Activated CD8-positive, alpha-beta T cell treated with anti-CD3 and anti-CD28 coated beads for 36 hours (primary cell): ENCODE measurements around the gene KRT7. TPM values are rescaled to one million over a fixed set of nuclear protein-coding genes. Genes with fewer than 3 reads are reported as not detected.

Experiments used
- ATAC-seq: fragments of 200-7000 bp; cut with Tn5 transposase; one replicate; pipeline ENCODE4 v1.10.0; 2021; ENCODE audit warnings: mild to moderate bottlenecking, moderate library complexity
- CTCF ChIA-PET: fragments of 350-600 bp; sonication (Branson Sonifier 250); formaldehyde crosslinking; loops from one replicate; lab custom pipeline; 2021; ENCODE audit warnings: antibody characterized with exemption; lab: Charles Lee
- POLR2A ChIA-PET: fragments of 350-600 bp; sonication (Branson Sonifier 250); formaldehyde crosslinking; loops from one replicate; lab custom pipeline; 2021; ENCODE audit warnings: antibody characterized with exemption; lab: Charles Lee
- DNase-seq: peaks from one replicate; pipeline ENCODE4 v3.0.0-alpha.2; 2020
- H3K27ac Mint-ChIP-seq: one replicate; pipeline ENCODE4 v1.8.0; 2021; ENCODE audit warnings: mild to moderate bottlenecking, mixed read lengths
- H3K27me3 Mint-ChIP-seq: one replicate; pipeline ENCODE4 v1.8.0; 2021; ENCODE audit warnings: mixed read lengths
- H3K36me3 Mint-ChIP-seq: one replicate; pipeline ENCODE4 v1.8.0; 2021; ENCODE audit warnings: low read depth, mixed read lengths
- H3K4me1 Mint-ChIP-seq: one replicate; pipeline ENCODE4 v1.8.0; 2021; ENCODE audit warnings: low read depth, mixed read lengths
- H3K4me3 Mint-ChIP-seq: one replicate; pipeline ENCODE4 v1.8.0; 2021; ENCODE audit warnings: mild to moderate bottlenecking, moderate library complexity, mixed read lengths
- H3K9me3 Mint-ChIP-seq: one replicate; pipeline ENCODE4 v1.8.0; 2021; ENCODE audit warnings: mixed read lengths
- intact Hi-C: fragments of 100-400 bp; cut with micrococcal nuclease; formaldehyde crosslinking; loops from one replicate; pipeline ENCODE4 v1.10.0; 2022
- total RNA-seq, 2 experiments: library from RNA; stranded (reverse); gene quantifications; one replicate each; pipeline ENCODE4 v1.2.3, GENCODE V29; 2021
- TF ChIP-seq, protein P1 (sequence below): fragments of 200-600 bp; IDR thresholded peaks from one replicate; pipeline ENCODE4 v1.8.0; 2022; ENCODE audit warnings: antibody characterized with exemption, mild to moderate bottlenecking

Gene KRT7
- total RNA-seq, 2 experiments from 2014 or later = 2.1 to 3.1 TPM

DNA sequence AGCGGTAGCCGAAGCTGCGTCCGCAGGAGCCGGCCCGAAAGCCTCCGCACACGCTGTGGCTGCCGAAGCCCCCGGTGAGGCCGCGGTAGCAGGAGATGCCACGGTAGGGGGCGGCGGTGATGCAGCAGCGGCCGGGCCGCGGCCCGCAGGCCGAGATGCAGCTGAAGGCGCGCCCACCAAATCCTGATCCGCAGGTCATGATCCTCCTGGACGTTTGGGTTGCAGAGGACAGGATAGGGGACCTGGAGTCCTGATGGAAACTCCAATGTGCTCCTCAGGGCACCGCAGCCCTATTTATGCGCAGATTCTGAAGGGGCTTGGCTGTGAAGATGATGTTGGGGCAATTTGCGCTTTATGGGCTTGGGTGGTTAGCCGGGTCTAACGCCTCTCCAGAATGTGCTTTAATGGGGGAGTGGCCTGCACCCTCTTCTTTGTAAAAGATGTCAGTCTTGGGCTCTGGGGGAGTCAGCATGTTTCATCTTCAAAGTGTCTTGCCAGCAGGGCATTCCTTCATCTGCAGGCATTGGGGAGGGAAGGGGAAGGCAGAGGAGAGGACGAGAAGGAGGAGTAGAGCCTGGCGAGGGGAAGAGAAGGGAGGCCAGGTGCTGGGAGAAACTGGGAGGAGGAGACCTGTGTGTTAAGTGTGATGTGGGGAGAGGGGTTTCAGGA is 58.4 kb downstream of the KRT7 start, which contains the start of gene KRT81:
KRT81 (minus strand) TSS at position 268 of the 669 bp plus-strand sequence; CDS start at position 199, 69 bp downstream.
- ATAC-seq (no peak), DNase-seq (no peak)
- peaks cover 18% of the 10 kb centered on the region for H3K27me3 Mint-ChIP-seq
- H3K4me3 Mint-ChIP-seq = no peak within 1 kb of the TSS
- no peak within 1 kb of the TSS for H3K27ac Mint-ChIP-seq
- ChIA-PET POLR2A (no interaction called here), CTCF (interaction anchor here (5.0 kb wide), 1 partner anchor 12 kb away, joined by 32 read pairs; no protein-coding TSS in a partner anchor)
- no peaks in the 10 kb centered on the region for H3K36me3 Mint-ChIP-seq
- TF ChIP-seq, protein P1, sequence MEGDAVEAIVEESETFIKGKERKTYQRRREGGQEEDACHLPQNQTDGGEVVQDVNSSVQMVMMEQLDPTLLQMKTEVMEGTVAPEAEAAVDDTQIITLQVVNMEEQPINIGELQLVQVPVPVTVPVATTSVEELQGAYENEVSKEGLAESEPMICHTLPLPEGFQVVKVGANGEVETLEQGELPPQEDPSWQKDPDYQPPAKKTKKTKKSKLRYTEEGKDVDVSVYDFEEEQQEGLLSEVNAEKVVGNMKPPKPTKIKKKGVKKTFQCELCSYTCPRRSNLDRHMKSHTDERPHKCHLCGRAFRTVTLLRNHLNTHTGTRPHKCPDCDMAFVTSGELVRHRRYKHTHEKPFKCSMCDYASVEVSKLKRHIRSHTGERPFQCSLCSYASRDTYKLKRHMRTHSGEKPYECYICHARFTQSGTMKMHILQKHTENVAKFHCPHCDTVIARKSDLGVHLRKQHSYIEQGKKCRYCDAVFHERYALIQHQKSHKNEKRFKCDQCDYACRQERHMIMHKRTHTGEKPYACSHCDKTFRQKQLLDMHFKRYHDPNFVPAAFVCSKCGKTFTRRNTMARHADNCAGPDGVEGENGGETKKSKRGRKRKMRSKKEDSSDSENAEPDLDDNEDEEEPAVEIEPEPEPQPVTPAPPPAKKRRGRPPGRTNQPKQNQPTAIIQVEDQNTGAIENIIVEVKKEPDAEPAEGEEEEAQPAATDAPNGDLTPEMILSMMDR = no peak
- intact Hi-C loops = no loop called here
- no peaks in the 10 kb centered on the region for H3K9me3 Mint-ChIP-seq
- peaks cover 8% of the 10 kb centered on the region for H3K4me1 Mint-ChIP-seq

DNA sequence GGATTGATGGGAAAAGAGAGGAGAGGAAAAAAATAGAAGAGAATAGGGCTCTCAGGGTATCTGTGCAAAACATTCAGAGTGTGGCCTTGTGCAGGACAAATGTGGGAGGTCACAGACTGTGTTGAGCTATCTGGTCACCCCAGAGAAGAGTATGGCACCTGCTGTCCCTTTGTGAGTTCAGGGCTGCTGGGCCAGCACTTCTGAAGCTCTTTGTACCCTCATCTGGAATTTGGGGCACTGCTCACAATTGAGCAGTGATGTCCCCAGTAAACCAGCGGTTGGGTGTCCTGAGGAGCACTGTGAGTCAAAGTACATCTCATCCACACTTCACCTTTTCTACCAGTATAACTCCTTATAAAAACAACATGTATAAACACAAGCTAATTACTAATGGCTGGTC is 60.9 kb downstream of the KRT7 start:
- CTCF ChIA-PET = interaction anchor here (1.0 to 5.0 kb wide), 4 partner anchors 10 to 268 kb away, joined by 3 to 32 read pairs (median 4); no protein-coding TSS in a partner anchor
- POLR2A ChIA-PET = no interaction called here
- intact Hi-C loops = no loop called here
- H3K27me3 Mint-ChIP-seq = peaks cover 19% of the 10 kb centered on the region
- no peaks in the 10 kb centered on the region for H3K36me3 Mint-ChIP-seq
- H3K9me3 Mint-ChIP-seq = no peaks in the 10 kb centered on the region
- H3K4me1 Mint-ChIP-seq = no peaks in the 10 kb centered on the region
- TF ChIP-seq, protein P1 = no peak
- H3K4me3 Mint-ChIP-seq = no peak overlapping the region
- H3K27ac Mint-ChIP-seq = no peak overlapping the region
- DNase-seq (no peak), ATAC-seq (no peak)

DNA sequence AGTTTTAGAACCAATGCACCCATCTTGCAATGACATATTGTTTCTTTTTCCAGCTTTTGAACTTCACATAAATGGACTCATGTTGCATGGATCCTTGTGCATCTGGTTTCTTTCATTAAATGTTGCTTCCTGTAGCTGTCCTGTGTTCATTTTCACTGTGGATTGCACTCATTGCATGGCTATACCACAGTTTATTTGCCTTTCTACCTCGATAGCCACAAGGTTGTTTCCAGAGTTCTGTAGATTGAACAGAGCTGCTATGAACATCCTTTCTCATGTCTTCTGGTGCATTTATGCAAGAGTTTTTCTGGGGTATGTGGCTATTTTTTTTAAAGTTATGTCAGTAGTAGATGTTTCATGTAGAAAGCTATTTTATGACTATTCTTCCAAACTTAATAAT is 61.8 kb downstream of the KRT7 start:
- intact Hi-C loops = no loop called here
- Mint-ChIP-seq H3K9me3 (no peaks in the 10 kb centered on the region), H3K36me3 (no peaks in the 10 kb centered on the region), H3K27ac (no peak overlapping the region), H3K27me3 (peaks cover 21% of the 10 kb centered on the region), H3K4me3 (no peak overlapping the region), H3K4me1 (no peaks in the 10 kb centered on the region)
- ATAC-seq = no peak
- DNase-seq = no peak
- TF ChIP-seq, protein P1 = no peak
- ChIA-PET CTCF (interaction anchor here (1.9 to 5.0 kb wide), 3 partner anchors 11 to 15 kb away, joined by 4 to 32 read pairs (median 5); no protein-coding TSS in a partner anchor), POLR2A (no interaction called here)

DNA sequence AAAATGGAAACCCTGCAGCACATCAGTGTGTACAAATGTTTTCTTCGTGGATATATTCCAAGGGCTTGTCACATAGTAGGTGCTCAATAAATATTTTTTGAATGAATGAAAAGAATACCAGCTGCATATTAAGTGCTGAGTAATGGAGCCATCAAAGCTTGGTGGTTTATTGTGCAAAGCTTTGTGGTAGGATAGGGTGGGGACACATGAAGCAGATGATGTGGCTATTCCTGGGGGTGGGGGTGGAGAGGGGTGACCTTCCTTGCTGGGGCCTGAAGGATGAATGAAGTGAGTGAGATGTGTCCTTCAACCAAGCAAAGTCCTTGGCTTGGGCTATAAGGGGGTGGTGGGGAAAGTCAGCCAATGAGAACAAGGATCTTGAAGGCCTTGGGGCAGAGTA is 62.6 kb downstream of the KRT7 start:
- TF ChIP-seq, protein P1 = no peak
- Mint-ChIP-seq H3K36me3 (no peaks in the 10 kb centered on the region), H3K9me3 (no peaks in the 10 kb centered on the region), H3K4me1 (no peaks in the 10 kb centered on the region), H3K4me3 (no peak overlapping the region), H3K27ac (no peak overlapping the region), H3K27me3 (peaks cover 21% of the 10 kb centered on the region)
- ChIA-PET POLR2A (no interaction called here), CTCF (interaction anchor here (1.9 to 5.0 kb wide), 3 partner anchors 10 to 16 kb away, joined by 4 to 32 read pairs (median 5); no protein-coding TSS in a partner anchor)
- intact Hi-C loops = no loop called here
- DNase-seq = no peak
- no peak for ATAC-seq
